IMR-90 (cell line): ENCODE data around the gene GYS1.

Experiments used
- CTCF ChIP-seq: conservative IDR thresholded peaks from 2 replicates; pipeline ENCODE4 v1.5.1; 2012; ENCODE audit warnings: mild to moderate bottlenecking, low read depth, low read length, improper control_type of control experiment
- FOS ChIP-seq: fragments of 150-350 bp; IDR thresholded peaks from 2 replicates; pipeline ENCODE4 v1.6.1; 2016; ENCODE audit warnings: low read depth, low read length
- MAFK ChIP-seq: IDR thresholded peaks from 2 replicates; pipeline ENCODE4 v1.6.1; 2012; ENCODE audit warnings: low read depth, low read length, improper control_type of control experiment
- MXI1 ChIP-seq: IDR thresholded peaks from 2 replicates; pipeline ENCODE4 v1.6.1; 2012; ENCODE audit warnings: low read depth, mild to moderate bottlenecking, low read length, moderate library complexity, borderline replicate concordance
- POLR2A ChIP-seq: IDR thresholded peaks from 2 replicates; pipeline ENCODE4 v1.6.1; 2012; ENCODE audit warnings: mild to moderate bottlenecking, low read depth, low read length
- RCOR1 ChIP-seq: IDR thresholded peaks from 2 replicates; pipeline ENCODE4 v1.6.1; 2012; ENCODE audit warnings: mild to moderate bottlenecking, low read length, improper control_type of control experiment; ENCODE audit not compliant: insufficient replicate concordance
- TF ChIP-seq, protein P1 (sequence below): fragments of 150-350 bp; IDR thresholded peaks from 2 replicates; pipeline ENCODE4 v1.6.1; 2017; ENCODE audit warnings: mild to moderate bottlenecking, antibody characterized with exemption, low read length, low read depth

DNA sequence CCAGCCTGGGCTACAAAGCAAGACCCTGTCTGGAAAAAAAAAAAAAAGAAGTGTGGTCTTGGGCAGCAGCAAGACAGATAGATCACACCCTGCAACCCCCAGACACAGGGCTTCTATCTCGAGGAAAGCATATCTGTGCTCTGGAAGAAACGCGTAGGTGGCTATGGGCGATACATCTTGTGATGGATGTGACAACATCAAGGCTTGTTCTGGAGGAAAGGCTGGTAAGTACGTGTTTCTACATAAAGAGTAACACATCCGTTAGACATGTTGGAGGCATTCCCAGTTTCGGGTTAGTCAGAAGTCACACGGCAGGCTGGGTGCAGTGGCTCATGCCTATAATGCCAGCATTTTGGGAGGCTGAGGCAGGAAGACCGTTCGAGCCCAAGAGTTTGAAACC lies 66.2 kb downstream of the GYS1 start:
- TF ChIP-seq CTCF (no peak), POLR2A (no peak), MXI1 (no peak), FOS (peak; percentile 56; the same call in 1 of the 2 replicates), MAFK (no peak), RCOR1 (no peak)
- TF ChIP-seq, protein P1, sequence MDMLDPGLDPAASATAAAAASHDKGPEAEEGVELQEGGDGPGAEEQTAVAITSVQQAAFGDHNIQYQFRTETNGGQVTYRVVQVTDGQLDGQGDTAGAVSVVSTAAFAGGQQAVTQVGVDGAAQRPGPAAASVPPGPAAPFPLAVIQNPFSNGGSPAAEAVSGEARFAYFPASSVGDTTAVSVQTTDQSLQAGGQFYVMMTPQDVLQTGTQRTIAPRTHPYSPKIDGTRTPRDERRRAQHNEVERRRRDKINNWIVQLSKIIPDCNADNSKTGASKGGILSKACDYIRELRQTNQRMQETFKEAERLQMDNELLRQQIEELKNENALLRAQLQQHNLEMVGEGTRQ, result no peak; the same call in 1 of the 2 replicates
